Fibroblast of lung (primary cell): ENCODE measurements around the gene SLC35E4.

Experiments
- CTCF ChIP-seq, 2 donors: IDR thresholded peaks in 1 of 2; conservative IDR thresholded peaks in 1 of 2; 1 replicate in 1 of 2; 2 replicates in 1 of 2; pipeline ENCODE4 v1.5.1; 2011 to 2012; ENCODE audit warnings: low read length in 2 of 2, control low read depth in 1 of 2, inconsistent platforms in 1 of 2, low read depth in 1 of 2, mild to moderate bottlenecking in 1 of 2
- EZH2 ChIP-seq: IDR thresholded peaks from 2 replicates; pipeline ENCODE4 v1.5.1; 2012; ENCODE audit warnings: low read length, control low read depth, mild to moderate bottlenecking; ENCODE audit errors: missing control alignments

DNA sequence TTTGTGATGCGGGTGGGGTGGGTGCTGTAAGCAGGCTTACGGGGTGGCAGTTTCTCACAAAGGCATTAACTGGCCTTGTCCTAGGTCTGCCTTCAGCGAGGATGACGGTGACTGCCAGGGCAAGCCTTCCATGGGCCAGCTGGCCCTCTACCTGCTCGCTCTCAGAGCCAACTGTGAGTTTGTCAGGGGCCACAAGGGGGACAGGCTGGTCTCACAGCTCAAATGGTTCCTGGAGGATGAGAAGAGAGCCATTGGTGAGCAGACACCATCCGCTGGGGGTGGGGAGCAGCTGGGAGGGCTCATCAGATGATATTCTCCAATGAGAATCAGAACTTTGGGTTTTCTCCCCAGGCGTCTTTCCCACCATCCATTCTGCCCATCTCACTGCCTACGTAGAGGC lies 22.8 kb upstream of the SLC35E4 start:
- no peak for TF ChIP-seq CTCF (conservative IDR thresholded peaks at IDR 0.05 in 1 of 2, IDR thresholded peaks at IDR 0.05 in 1 of 2; ENCODE audit: low read depth in 1 of 2, low read length in 2 of 2)
- TF ChIP-seq EZH2 = no peak
